Kidney epithelial cell (primary cell): ENCODE measurements around the gene KCNA10. TPM values are rescaled to one million over a fixed set of nuclear protein-coding genes. Genes with fewer than 3 reads are reported as not detected.

Source experiments
- DNase-seq: peaks from one replicate; pipeline ENCODE4 v3.0.0-alpha.2; 2010; ENCODE audit warnings: low read depth
- H3K27me3 ChIP-seq: 2 replicates; pipeline ENCODE4 v1.6.0; 2011; ENCODE audit warnings: low read length; ENCODE audit not compliant: control insufficient read depth, insufficient read depth
- H3K36me3 ChIP-seq: 2 replicates; pipeline ENCODE4 v1.5.1; 2011; ENCODE audit warnings: low read length; ENCODE audit not compliant: control insufficient read depth, insufficient read depth
- H3K4me3 ChIP-seq: 2 replicates; pipeline ENCODE4 v1.5.1; 2011; ENCODE audit warnings: low read depth, mild to moderate bottlenecking, control low read depth, low read length
- CTCF ChIP-seq: IDR thresholded peaks from 2 replicates; pipeline ENCODE4 v1.5.1; 2011; ENCODE audit warnings: mild to moderate bottlenecking, moderate library complexity, low read length, control low read depth, inconsistent platforms; ENCODE audit not compliant: insufficient read depth, poor library complexity, severe bottlenecking
- total RNA-seq: library from RNA; depleted of rRNA; stranded (reverse); fragments of >200 nt; gene quantifications from 2 replicates; pipeline ENCODE4 v1.2.3, GENCODE V29; 2015

Gene KCNA10
- total RNA-seq, 1 donor from 2014 or later, result not detected

GRCh38 chr1:110489973-110490542, 28.9 kb downstream of the KCNA10 start:
- H3K27me3 ChIP-seq, result peaks cover 3% of the 10 kb centered on the region
- H3K36me3 ChIP-seq, result no peaks in the 10 kb centered on the region
- no peak for TF ChIP-seq CTCF
- DNase-seq, result no peak
- H3K4me3 ChIP-seq, result no peak overlapping the region

- TF ChIP-seq CTCF, result no peak
- Histone ChIP-seq H3K36me3 (no peaks in the 10 kb centered on the region), H3K27me3 (peaks cover 4% of the 10 kb centered on the region), H3K4me3 (no peak overlapping the region)
- no peak for DNase-seq
These were observed 29.6 kb downstream of the KCNA10 start for GRCh38 chr1:110489406-110489805.

- H3K36me3 ChIP-seq, result no peaks in the 10 kb centered on the region
- H3K4me3 ChIP-seq, result no peak overlapping the region
- TF ChIP-seq CTCF, result no peak
- H3K27me3 ChIP-seq, result peaks cover 2% of the 10 kb centered on the region
- no peak for DNase-seq
These were observed 30.1 kb downstream of the KCNA10 start for GRCh38 chr1:110488867-110489266.

- DNase-seq, result no peak
- no peak overlapping the region for H3K4me3 ChIP-seq
- no peaks in the 10 kb centered on the region for H3K36me3 ChIP-seq
- TF ChIP-seq CTCF, result no peak
- H3K27me3 ChIP-seq, result peaks cover 3% of the 10 kb centered on the region
These were observed 30.8 kb downstream of the KCNA10 start for GRCh38 chr1:110488161-110488560.

GRCh38 chr1:110487726-110488125, 31.2 kb downstream of the KCNA10 start:
- no peak overlapping the region for H3K4me3 ChIP-seq
- peaks cover 7% of the 10 kb centered on the region for H3K27me3 ChIP-seq
- H3K36me3 ChIP-seq, result no peaks in the 10 kb centered on the region
- TF ChIP-seq CTCF, result no peak
- DNase-seq, result no peak

- no peak for DNase-seq
- no peak for TF ChIP-seq CTCF
- H3K27me3 ChIP-seq, result peaks cover 9% of the 10 kb centered on the region
These were observed 33.2 kb downstream of the KCNA10 start for GRCh38 chr1:110485725-110486124.

More at GRCh38 chr1:110485725-110486124, 33.2 kb downstream of the KCNA10 start:
- Histone ChIP-seq H3K36me3 (no peaks in the 10 kb centered on the region), H3K4me3 (no peak overlapping the region)
